Parathyroid adenoma (tissue), 2 donors: ENCODE data around the gene ERLEC1.
A peak's percentile ranks its signal among the peaks of the same experiment; 100 is the strongest.

ENCODE experiments used
- H2AFZ ChIP-seq: fragments of 300-600 bp; sonication (generic); one replicate; pipeline ENCODE4 v1.7.0; 2017; ENCODE audit warnings: antibody characterized with exemption, mild to moderate bottlenecking
- H3K27ac ChIP-seq: fragments of 300-600 bp; sonication (generic); one replicate; pipeline ENCODE4 v1.7.0; 2017
- H3K27me3 ChIP-seq: fragments of 300-600 bp; sonication (generic); one replicate; pipeline ENCODE4 v1.7.0; 2017; ENCODE audit warnings: low read length; ENCODE audit not compliant: control insufficient read depth, insufficient read depth
- H3K36me3 ChIP-seq: fragments of 300-600 bp; sonication (generic); one replicate; pipeline ENCODE4 v1.7.0; 2017; ENCODE audit warnings: low read length; ENCODE audit not compliant: control insufficient read depth, insufficient read depth
- H3K4me1 ChIP-seq: fragments of 300-600 bp; sonication (generic); one replicate; pipeline ENCODE4 v1.7.0; 2017; ENCODE audit warnings: control low read depth
- H3K4me2 ChIP-seq: fragments of 300-600 bp; sonication (generic); one replicate; pipeline ENCODE4 v1.7.0; 2017; ENCODE audit warnings: low read length
- H3K4me3 ChIP-seq: fragments of 300-600 bp; sonication (generic); one replicate; pipeline ENCODE4 v1.7.0; 2017; ENCODE audit warnings: low read depth, low read length
- H3K79me2 ChIP-seq: fragments of 300-600 bp; sonication (generic); one replicate; pipeline ENCODE4 v1.7.0; 2017; ENCODE audit warnings: control low read depth
- H3K9ac ChIP-seq: fragments of 300-600 bp; sonication (generic); one replicate; pipeline ENCODE4 v1.7.0; 2017; ENCODE audit warnings: mild to moderate bottlenecking
- H3K9me3 ChIP-seq: fragments of 300-600 bp; sonication (generic); one replicate; pipeline ENCODE4 v1.7.0; 2017; ENCODE audit warnings: low read length; ENCODE audit not compliant: control insufficient read depth
- TF ChIP-seq, protein P1 (sequence below): fragments of 300-600 bp; sonication (generic); IDR thresholded peaks from one replicate; pipeline ENCODE4 v1.7.0; 2017; ENCODE audit warnings: antibody characterized with exemption, mild to moderate bottlenecking
- donor health status: primary hyperparathyroidism.

The ERLEC1 gene

GRCh38 chr2:53785366-53785765, 1.5 kb upstream of the ERLEC1 start:
- no peak overlapping the region for H3K9ac ChIP-seq
- peaks cover 61% of the 10 kb centered on the region for H3K79me2 ChIP-seq
- H3K9me3 ChIP-seq: no peaks in the 10 kb centered on the region
- no peak overlapping the region for H3K27ac ChIP-seq
- no peaks in the 10 kb centered on the region for H3K27me3 ChIP-seq
- H3K4me2 ChIP-seq: peak overlapping the region; percentile 99
- peak overlapping the region; percentile 88 for H2AFZ ChIP-seq
- peak overlapping the region; percentile 90 for H3K4me3 ChIP-seq
- TF ChIP-seq, protein P1, sequence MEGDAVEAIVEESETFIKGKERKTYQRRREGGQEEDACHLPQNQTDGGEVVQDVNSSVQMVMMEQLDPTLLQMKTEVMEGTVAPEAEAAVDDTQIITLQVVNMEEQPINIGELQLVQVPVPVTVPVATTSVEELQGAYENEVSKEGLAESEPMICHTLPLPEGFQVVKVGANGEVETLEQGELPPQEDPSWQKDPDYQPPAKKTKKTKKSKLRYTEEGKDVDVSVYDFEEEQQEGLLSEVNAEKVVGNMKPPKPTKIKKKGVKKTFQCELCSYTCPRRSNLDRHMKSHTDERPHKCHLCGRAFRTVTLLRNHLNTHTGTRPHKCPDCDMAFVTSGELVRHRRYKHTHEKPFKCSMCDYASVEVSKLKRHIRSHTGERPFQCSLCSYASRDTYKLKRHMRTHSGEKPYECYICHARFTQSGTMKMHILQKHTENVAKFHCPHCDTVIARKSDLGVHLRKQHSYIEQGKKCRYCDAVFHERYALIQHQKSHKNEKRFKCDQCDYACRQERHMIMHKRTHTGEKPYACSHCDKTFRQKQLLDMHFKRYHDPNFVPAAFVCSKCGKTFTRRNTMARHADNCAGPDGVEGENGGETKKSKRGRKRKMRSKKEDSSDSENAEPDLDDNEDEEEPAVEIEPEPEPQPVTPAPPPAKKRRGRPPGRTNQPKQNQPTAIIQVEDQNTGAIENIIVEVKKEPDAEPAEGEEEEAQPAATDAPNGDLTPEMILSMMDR: no peak
- H3K36me3 ChIP-seq: no peaks in the 10 kb centered on the region
- H3K4me1 ChIP-seq: peaks cover 9% of the 10 kb centered on the region

- Histone ChIP-seq H3K9me3 (no peaks in the 10 kb centered on the region), H3K4me2 (peak overlapping the region; percentile 99), H3K4me1 (peaks cover 9% of the 10 kb centered on the region), H3K27me3 (no peaks in the 10 kb centered on the region), H3K4me3 (peak overlapping the region; percentile 90), H2AFZ (peak overlapping the region; percentile 88), H3K9ac (peak overlapping the region; percentile 38), H3K36me3 (no peaks in the 10 kb centered on the region), H3K79me2 (peaks cover 59% of the 10 kb centered on the region), H3K27ac (peak overlapping the region; percentile 77)
- TF ChIP-seq, protein P1: no peak
These were observed 516 bp upstream of the ERLEC1 start for GRCh38 chr2:53786352-53786704.

- Histone ChIP-seq H3K9ac (peak overlapping the region; percentile 38), H3K27ac (peak overlapping the region; percentile 77), H2AFZ (peak overlapping the region; percentile 88), H3K79me2 (peaks cover 56% of the 10 kb centered on the region), H3K4me1 (peaks cover 9% of the 10 kb centered on the region), H3K9me3 (no peaks in the 10 kb centered on the region), H3K4me2 (peak overlapping the region; percentile 99), H3K4me3 (peak overlapping the region; percentile 90), H3K27me3 (no peaks in the 10 kb centered on the region), H3K36me3 (no peaks in the 10 kb centered on the region)
- TF ChIP-seq, protein P1: no peak
These were observed 908 bp downstream of the ERLEC1 start for GRCh38 chr2:53787614-53788289.

GRCh38 chr2:53793261-53793660, 6.4 kb downstream of the ERLEC1 start:
- Histone ChIP-seq H3K4me2 (no peak overlapping the region), H2AFZ (no peak overlapping the region), H3K27me3 (no peaks in the 10 kb centered on the region), H3K79me2 (peaks cover 27% of the 10 kb centered on the region), H3K36me3 (no peaks in the 10 kb centered on the region), H3K9ac (no peak overlapping the region), H3K4me3 (no peak overlapping the region), H3K9me3 (no peaks in the 10 kb centered on the region), H3K27ac (no peak overlapping the region), H3K4me1 (peaks cover under 1% of the 10 kb centered on the region)
- TF ChIP-seq, protein P1: no peak

DNA sequence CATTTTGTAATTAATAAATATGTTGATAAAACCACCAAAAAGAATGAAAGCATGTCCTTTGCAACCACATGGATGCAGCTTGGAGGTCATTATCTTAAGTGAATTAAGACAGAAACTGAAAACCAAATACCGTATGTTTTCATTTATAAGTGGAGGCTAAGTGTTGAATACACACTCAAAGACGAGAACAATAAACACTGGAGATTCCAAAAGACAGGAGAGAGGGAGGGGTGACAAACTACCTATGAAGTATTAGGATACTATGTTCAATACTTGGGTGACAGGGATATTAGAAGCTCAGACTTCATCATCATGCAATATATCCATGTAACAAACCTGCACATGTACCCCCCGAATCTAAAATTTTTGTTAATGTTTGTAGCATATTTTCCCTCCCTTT, 7.0 kb downstream of the ERLEC1 start:
- Histone ChIP-seq H3K4me2 (no peak overlapping the region), H3K79me2 (peaks cover 23% of the 10 kb centered on the region), H3K4me3 (no peak overlapping the region), H3K9ac (no peak overlapping the region), H3K27me3 (no peaks in the 10 kb centered on the region), H2AFZ (no peak overlapping the region), H3K27ac (no peak overlapping the region), H3K36me3 (no peaks in the 10 kb centered on the region), H3K9me3 (no peaks in the 10 kb centered on the region), H3K4me1 (no peaks in the 10 kb centered on the region)
- TF ChIP-seq, protein P1: no peak
